MM.1S (cell line): ENCODE data around the gene SAA2.

Experiments
- DNase-seq: peaks from one replicate; pipeline ENCODE4 v3.0.0-alpha.2; 2015
- H2AFZ ChIP-seq: fragments of 300-600 bp; sonication (generic); 2 replicates; pipeline ENCODE4 v1.6.0; 2016; ENCODE audit warnings: antibody characterized with exemption, low read length
- H3F3A ChIP-seq: fragments of 300-600 bp; sonication (generic); 2 replicates; pipeline ENCODE4 v1.6.1; 2016; ENCODE audit warnings: mild to moderate bottlenecking, antibody characterized with exemption, low read length, moderate library complexity, mixed read lengths; ENCODE audit not compliant: insufficient read depth
- H3K27ac ChIP-seq: fragments of 300-600 bp; sonication (generic); 2 replicates; pipeline ENCODE4 v1.5.1; 2016; ENCODE audit warnings: mild to moderate bottlenecking, low read length
- H3K27me3 ChIP-seq: fragments of 300-600 bp; sonication (generic); replicated peaks from 2 replicates; pipeline ENCODE4 v1.6.0; 2016; ENCODE audit warnings: low read length; ENCODE audit not compliant: insufficient read depth
- H3K36me3 ChIP-seq: fragments of 300-600 bp; sonication (generic); replicated peaks from 2 replicates; pipeline ENCODE4 v1.6.1; 2016; ENCODE audit warnings: mild to moderate bottlenecking, low read length, mixed read lengths; ENCODE audit not compliant: insufficient read depth
- H3K4me1 ChIP-seq: fragments of 300-600 bp; sonication (generic); 2 replicates; pipeline ENCODE4 v1.6.1; 2016; ENCODE audit warnings: low read length, mixed read lengths
- H3K4me2 ChIP-seq: fragments of 300-600 bp; sonication (generic); 2 replicates; pipeline ENCODE4 v1.6.0; 2016; ENCODE audit warnings: low read depth, low read length
- H3K4me3 ChIP-seq: fragments of 300-600 bp; sonication (generic); 2 replicates; pipeline ENCODE4 v1.5.1; 2016; ENCODE audit warnings: low read length, mixed read lengths
- H3K79me2 ChIP-seq: fragments of 300-600 bp; sonication (generic); 2 replicates; pipeline ENCODE4 v1.6.1; 2016; ENCODE audit warnings: mixed run types, low read length, mixed read lengths
- H3K9ac ChIP-seq: fragments of 300-600 bp; sonication (generic); 2 replicates; pipeline ENCODE4 v1.6.1; 2016; ENCODE audit warnings: low read length, mixed read lengths
- H3K9me2 ChIP-seq: fragments of 300-600 bp; sonication (generic); replicated peaks from 2 replicates; pipeline ENCODE4 v1.6.1; 2016; ENCODE audit warnings: mild to moderate bottlenecking, low read length, mixed read lengths; ENCODE audit not compliant: insufficient read depth
- H3K9me3 ChIP-seq: fragments of 300-600 bp; sonication (generic); replicated peaks from 2 replicates; pipeline ENCODE4 v1.6.1; 2016; ENCODE audit warnings: mild to moderate bottlenecking, low read length, mixed read lengths; ENCODE audit not compliant: insufficient read depth
- H4K20me1 ChIP-seq: fragments of 300-600 bp; sonication (generic); 2 replicates; pipeline ENCODE4 v1.6.1; 2016; ENCODE audit warnings: mild to moderate bottlenecking, low read length, moderate library complexity, mixed read lengths; ENCODE audit not compliant: insufficient read depth
- CTCF ChIP-seq: fragments of 300-600 bp; sonication (generic); IDR thresholded peaks from 2 replicates; pipeline ENCODE4 v1.5.1; 2016; ENCODE audit warnings: antibody characterized with exemption, low read length, mixed read lengths
- EZH2 ChIP-seq: fragments of 300-600 bp; sonication (generic); optimal IDR thresholded peaks from 2 replicates; pipeline ENCODE3; 2017; ENCODE audit warnings: low read depth, mild to moderate bottlenecking, antibody characterized with exemption, low read length, mixed read lengths
- EZH2phosphoT487 ChIP-seq: fragments of 300-600 bp; sonication (generic); IDR thresholded peaks from 2 replicates; pipeline ENCODE4 v1.6.1; 2018; ENCODE audit warnings: antibody characterized with exemption, low read length

Gene SAA2

GRCh38 chr11:18209058-18209457, 39.4 kb downstream of the SAA2 start:
- Histone ChIP-seq H2AFZ (no peak overlapping the region), H3K9me3 (no peaks in the 10 kb centered on the region), H3K9ac (no peak overlapping the region), H3K36me3 (no peaks in the 10 kb centered on the region), H3K27me3 (no peaks in the 10 kb centered on the region), H4K20me1 (no peaks in the 10 kb centered on the region), H3K27ac (no peak overlapping the region), H3K4me1 (no peaks in the 10 kb centered on the region), H3K4me3 (no peak overlapping the region), H3K79me2 (no peaks in the 10 kb centered on the region), H3K9me2 (no peaks in the 10 kb centered on the region), H3K4me2 (no peak overlapping the region), H3F3A (no peaks in the 10 kb centered on the region)
- TF ChIP-seq EZH2phosphoT487 (no peak), EZH2 (no peak), CTCF (no peak)
- DNase-seq = no peak

- no peak overlapping the region for H3K4me2 ChIP-seq
Measured at GRCh38 chr11:18204771-18205170, 43.7 kb downstream of the SAA2 start.

GRCh38 chr11:18204220-18204619, 44.2 kb downstream of the SAA2 start:
- no peaks in the 10 kb centered on the region for H3F3A ChIP-seq
- no peaks in the 10 kb centered on the region for H3K27me3 ChIP-seq

More at GRCh38 chr11:18204771-18205170, 43.7 kb downstream of the SAA2 start:
- no peaks in the 10 kb centered on the region for H3F3A ChIP-seq
- DNase-seq = no peak
- no peaks in the 10 kb centered on the region for H3K36me3 ChIP-seq
- no peaks in the 10 kb centered on the region for H3K27me3 ChIP-seq
- no peaks in the 10 kb centered on the region for H3K4me1 ChIP-seq
- TF ChIP-seq CTCF (no peak), EZH2 (no peak), EZH2phosphoT487 (no peak)
- H3K9me2 ChIP-seq = no peaks in the 10 kb centered on the region
- no peak overlapping the region for H2AFZ ChIP-seq
- H4K20me1 ChIP-seq = no peaks in the 10 kb centered on the region
- H3K9me3 ChIP-seq = no peaks in the 10 kb centered on the region
- H3K4me3 ChIP-seq = no peak overlapping the region
- H3K79me2 ChIP-seq = no peaks in the 10 kb centered on the region
- H3K27ac ChIP-seq = no peak overlapping the region
- no peak overlapping the region for H3K9ac ChIP-seq

More at GRCh38 chr11:18204220-18204619, 44.2 kb downstream of the SAA2 start:
- TF ChIP-seq EZH2 (no peak), CTCF (no peak), EZH2phosphoT487 (no peak)
- Histone ChIP-seq H3K4me1 (no peaks in the 10 kb centered on the region), H3K27ac (no peak overlapping the region), H3K9ac (no peak overlapping the region), H3K36me3 (no peaks in the 10 kb centered on the region), H3K4me2 (no peak overlapping the region), H3K9me2 (no peaks in the 10 kb centered on the region), H3K9me3 (no peaks in the 10 kb centered on the region), H2AFZ (no peak overlapping the region), H4K20me1 (no peaks in the 10 kb centered on the region), H3K4me3 (no peak overlapping the region), H3K79me2 (no peaks in the 10 kb centered on the region)
- DNase-seq = no peak
